ENCODE measurements around the gene DHCR24.

DHCR24 gene

GRCh38 chr1:54811739-54812655 lies 75.0 kb downstream of the DHCR24 start:
- in situ Hi-C loops (cut with HindIII; ENCODE audit: low pct_unique_long_range_greater_than_20kb, low sequenced_read_pairs): no loop called here
- no peak for TF ChIP-seq JUND (IDR thresholded peaks at IDR 0.05; ENCODE audit: low read depth)
- no peak for DNase-seq (ENCODE audit: low read depth in 1 of 2, low spot score in 1 of 2)

DNA sequence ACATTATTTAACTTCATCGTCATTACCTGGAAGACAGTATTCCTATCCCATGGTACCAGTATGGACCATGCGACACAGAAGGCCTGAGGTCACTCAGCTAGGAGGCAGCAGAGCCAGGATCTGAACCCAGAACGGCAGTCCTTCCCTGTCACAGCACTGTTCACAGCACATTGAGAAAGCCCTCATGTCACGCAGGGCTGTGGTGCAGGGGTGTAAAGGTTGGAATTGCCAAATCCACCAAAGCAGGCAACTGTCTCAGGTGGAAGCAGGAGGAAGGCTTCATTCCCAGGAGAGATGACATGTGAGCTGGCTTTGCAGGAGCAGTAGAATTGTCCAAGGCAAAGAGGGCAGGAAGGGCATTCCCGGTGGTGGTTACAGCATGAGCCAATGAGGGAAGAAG lies 75.9 kb downstream of the DHCR24 start:
- in situ Hi-C loops (cut with HindIII; ENCODE audit: low pct_unique_long_range_greater_than_20kb, low sequenced_read_pairs): no loop called here
- no peak for TF ChIP-seq JUND (IDR thresholded peaks at IDR 0.05; ENCODE audit: low read depth)

DNA sequence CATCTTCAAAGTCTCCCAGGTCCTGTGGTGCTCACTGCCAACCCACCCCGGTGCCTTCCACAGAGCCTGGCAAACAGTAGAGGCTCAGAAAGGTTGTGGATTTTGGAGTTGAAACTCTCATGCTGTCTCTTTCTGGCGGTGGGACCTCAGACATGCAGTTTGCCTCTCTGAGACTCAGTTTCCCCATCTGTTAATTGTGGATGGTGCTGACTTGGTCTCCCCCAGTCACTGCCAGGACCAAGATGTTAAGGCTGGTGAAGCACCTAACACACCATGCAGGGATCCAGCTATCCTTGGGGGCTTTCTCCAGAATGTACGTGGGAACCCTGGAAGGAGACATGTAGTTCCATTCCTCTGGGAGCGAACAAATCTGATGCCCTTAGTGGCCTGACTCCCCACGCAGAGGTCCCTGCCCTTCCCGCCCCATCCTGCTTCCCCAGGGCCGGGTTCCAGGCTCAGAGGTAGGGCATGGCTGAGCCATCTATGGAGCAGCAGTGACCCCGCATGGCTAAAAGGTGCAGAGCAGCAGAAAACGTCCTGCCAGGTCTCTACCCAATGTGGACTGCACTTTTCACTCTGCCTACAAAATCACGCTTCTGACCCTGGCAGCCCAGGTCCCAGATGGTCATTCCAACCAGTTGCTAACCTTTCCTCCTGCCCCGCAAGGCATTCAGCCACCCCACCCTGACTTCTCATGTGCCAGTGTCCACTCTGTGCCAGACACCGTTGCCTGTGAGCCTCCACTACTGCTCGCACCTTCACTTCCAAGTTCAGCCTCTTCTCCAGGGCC lies 76.6 kb downstream of the DHCR24 start:
- in situ Hi-C loops (cut with HindIII; ENCODE audit: low pct_unique_long_range_greater_than_20kb, low sequenced_read_pairs): no loop called here
- no peak for TF ChIP-seq JUND (IDR thresholded peaks at IDR 0.05; ENCODE audit: low read depth)
- DNase-seq (ENCODE audit: low read depth in 1 of 2, low spot score in 1 of 2): peak; percentile 62 to 75

More for the DNA sequence above, 75.9 kb downstream of the DHCR24 start:
- DNase-seq (ENCODE audit: low read depth in 1 of 2, low spot score in 1 of 2): no peak

DNA sequence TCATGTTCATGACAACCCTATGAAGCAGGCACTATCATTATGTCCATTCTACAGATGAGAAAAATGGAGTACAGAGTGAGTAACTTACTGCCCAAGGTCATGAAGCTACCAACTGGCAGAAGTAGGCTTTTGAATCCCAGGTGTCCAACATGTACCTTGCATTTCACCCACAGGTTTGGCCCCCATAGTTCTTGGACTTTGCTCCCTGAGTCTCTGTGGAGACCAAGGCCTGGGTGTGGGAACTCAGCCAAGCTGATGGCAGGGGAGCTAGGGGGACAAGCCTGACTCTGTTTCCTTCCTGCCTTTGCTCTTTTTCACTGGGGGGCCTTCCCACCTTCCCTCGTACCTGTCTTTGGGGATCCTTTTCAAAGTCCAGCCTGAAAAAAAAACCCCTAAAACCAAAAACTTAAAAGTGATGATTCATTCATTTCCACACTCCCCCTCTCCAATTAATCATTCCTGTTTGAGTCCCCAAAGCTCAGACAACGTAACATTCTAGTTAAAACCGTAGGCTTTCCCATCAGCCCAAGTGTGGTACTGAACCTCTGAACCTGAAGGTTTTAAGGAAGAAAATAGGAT lies 77.4 kb downstream of the DHCR24 start:
- DNase-seq (ENCODE audit: low read depth in 1 of 2, low spot score in 1 of 2): no peak
- in situ Hi-C loops (cut with HindIII; ENCODE audit: low pct_unique_long_range_greater_than_20kb, low sequenced_read_pairs): no loop called here
- TF ChIP-seq JUND (IDR thresholded peaks at IDR 0.05; ENCODE audit: low read depth): no peak

- in situ Hi-C loops (cut with HindIII; ENCODE audit: low pct_unique_long_range_greater_than_20kb, low sequenced_read_pairs): no loop called here
- no peak for TF ChIP-seq JUND (IDR thresholded peaks at IDR 0.05; ENCODE audit: low read depth)
- DNase-seq (ENCODE audit: low read depth in 1 of 2, low spot score in 1 of 2): no peak
These were observed 78.4 kb downstream of the DHCR24 start for GRCh38 chr1:54808443-54809207.

DNA sequence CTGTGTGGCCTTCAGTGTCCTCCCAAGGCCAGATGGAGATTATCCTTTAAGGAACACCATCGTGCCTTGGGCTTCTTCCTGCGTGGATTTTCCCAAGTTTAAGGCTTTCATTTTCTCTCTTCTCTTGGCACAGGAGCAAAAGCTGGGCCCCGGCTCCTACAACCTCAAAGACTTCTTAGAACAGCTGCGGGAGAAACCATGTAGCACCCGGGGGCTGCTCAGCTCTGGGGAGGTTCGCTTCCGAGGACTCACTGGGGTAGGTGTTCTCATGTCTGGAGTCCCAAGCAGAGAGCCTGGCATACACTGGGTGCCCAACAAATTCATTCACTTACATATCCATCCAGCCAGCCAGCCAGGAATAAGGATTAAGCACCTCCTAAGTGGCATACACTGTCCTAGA lies 79.2 kb downstream of the DHCR24 start:
- DNase-seq (ENCODE audit: low read depth in 1 of 2, low spot score in 1 of 2): no peak
- in situ Hi-C loops (cut with HindIII; ENCODE audit: low pct_unique_long_range_greater_than_20kb, low sequenced_read_pairs): no loop called here
- TF ChIP-seq JUND (IDR thresholded peaks at IDR 0.05; ENCODE audit: low read depth): no peak

GRCh38 chr1:54806931-54807611 lies 79.9 kb downstream of the DHCR24 start:
- no peak for DNase-seq (ENCODE audit: low read depth in 1 of 2, low spot score in 1 of 2)
- TF ChIP-seq JUND (IDR thresholded peaks at IDR 0.05; ENCODE audit: low read depth): no peak
- in situ Hi-C loops (cut with HindIII; ENCODE audit: low pct_unique_long_range_greater_than_20kb, low sequenced_read_pairs): no loop called here

- no peak for DNase-seq (ENCODE audit: low read depth in 1 of 2, low spot score in 1 of 2)
- no peak for TF ChIP-seq JUND (IDR thresholded peaks at IDR 0.05; ENCODE audit: low read depth)
- in situ Hi-C loops (cut with HindIII; ENCODE audit: low pct_unique_long_range_greater_than_20kb, low sequenced_read_pairs): no loop called here
These were observed 81.0 kb downstream of the DHCR24 start for GRCh38 chr1:54805981-54806381.

- no peak for DNase-seq (ENCODE audit: low read depth in 1 of 2, low spot score in 1 of 2)
- no peak for TF ChIP-seq JUND (IDR thresholded peaks at IDR 0.05; ENCODE audit: low read depth)
- in situ Hi-C loops (cut with HindIII; ENCODE audit: low pct_unique_long_range_greater_than_20kb, low sequenced_read_pairs): no loop called here
These were observed 81.5 kb downstream of the DHCR24 start for GRCh38 chr1:54805466-54805865.

GRCh38 chr1:54804471-54805132 lies 82.4 kb downstream of the DHCR24 start:
- no peak for DNase-seq (ENCODE audit: low read depth in 1 of 2, low spot score in 1 of 2)
- TF ChIP-seq JUND (IDR thresholded peaks at IDR 0.05; ENCODE audit: low read depth): no peak
- in situ Hi-C loops (cut with HindIII; ENCODE audit: low pct_unique_long_range_greater_than_20kb, low sequenced_read_pairs): no loop called here

DNA sequence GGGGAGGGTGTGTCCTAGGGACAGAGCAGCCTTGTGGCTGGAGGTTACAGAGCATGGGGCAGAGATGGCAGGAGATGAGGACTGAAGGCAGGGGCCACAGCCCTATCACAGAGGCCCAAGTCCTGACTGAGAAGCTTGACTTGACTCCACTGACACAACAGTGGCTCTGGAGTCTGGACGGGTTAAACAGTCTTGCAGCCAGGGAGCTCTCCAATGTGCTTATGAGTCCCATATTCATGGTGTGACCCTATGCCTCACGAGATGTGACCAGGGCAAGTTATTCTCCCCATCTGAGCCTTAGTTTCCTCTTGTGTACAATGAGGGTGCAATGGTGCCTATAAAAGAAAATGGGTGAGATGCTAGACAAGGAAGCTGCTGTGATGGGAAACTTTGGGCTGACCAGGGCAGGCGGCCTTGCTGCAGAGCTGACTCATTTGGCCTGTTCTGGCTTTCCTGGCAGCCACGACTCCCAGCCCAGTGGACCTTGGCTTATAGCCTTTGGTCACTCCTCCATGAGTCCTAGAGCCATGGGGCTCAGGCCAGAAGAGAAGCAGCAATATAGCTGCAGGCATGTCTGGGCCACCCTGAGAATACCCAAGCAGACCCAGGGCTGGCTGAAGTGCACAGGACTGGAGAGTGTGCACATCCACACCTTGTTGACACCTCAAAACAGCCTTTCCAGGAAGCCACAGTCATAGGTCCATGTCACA lies 83.1 kb downstream of the DHCR24 start:
- DNase-seq (ENCODE audit: low read depth in 1 of 2, low spot score in 1 of 2): peak in 1 of 2 experiments; percentile 43
- TF ChIP-seq JUND (IDR thresholded peaks at IDR 0.05; ENCODE audit: low read depth): no peak
- in situ Hi-C loops (cut with HindIII; ENCODE audit: low pct_unique_long_range_greater_than_20kb, low sequenced_read_pairs): no loop called here
